ENCODE data around the gene PTPRT. TPM values are rescaled to one million over a fixed set of nuclear protein-coding genes. Genes with fewer than 3 reads are reported as not detected.

Gene PTPRT
- total RNA-seq, 1 experiment from 2014 or later = 0.13 TPM

DNA sequence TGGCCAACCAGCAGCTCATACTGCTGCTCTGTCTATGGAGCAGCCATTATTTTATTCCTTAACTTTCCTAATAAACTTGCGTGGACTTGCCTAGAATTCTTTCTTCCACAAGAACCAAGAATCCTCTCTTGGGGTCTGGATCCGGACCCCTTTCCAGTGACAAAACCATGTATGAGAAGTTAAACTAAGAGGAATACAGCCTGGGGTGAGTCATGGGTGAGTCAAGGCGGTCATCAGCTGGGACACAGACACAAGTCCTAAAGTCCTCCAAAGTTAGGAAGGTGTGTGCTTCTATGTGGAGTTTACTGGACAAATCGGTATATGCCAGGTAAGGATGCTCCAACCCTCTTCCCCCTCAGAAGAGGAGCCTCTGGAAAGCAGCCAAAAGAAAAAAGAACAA, 881.5 kb downstream of the PTPRT start:
- H3K4me1 Mint-ChIP-seq = peaks cover 18 to 20% of the 10 kb centered on the region in 2 experiments
- Histone ChIP-seq H3K4me2 (ENCODE audit: insufficient read depth, insufficient read length, low read length) (no peak overlapping the region), H2AK5ac (ENCODE audit: insufficient read length, low read length) (no peak overlapping the region), H2BK15ac (ENCODE audit: low read depth, low read length) (no peak overlapping the region), H3K79me1 (ENCODE audit: insufficient read depth, low read depth, low read length, poor library complexity, severe bottlenecking) (no peaks in the 10 kb centered on the region), H4K20me1 (ENCODE audit: control insufficient read depth, insufficient read depth, insufficient read length) (no peaks in the 10 kb centered on the region), H3K79me2 (ENCODE audit: insufficient read depth, low read length) (no peaks in the 10 kb centered on the region), H3K9me3 (ENCODE audit: control insufficient read depth, low read depth, low read length) (no peaks in the 10 kb centered on the region), H2BK12ac (ENCODE audit: insufficient read length, low read depth, low read length) (no peak overlapping the region), H3K23me2 (ENCODE audit: insufficient read length, low read depth, low read length, poor library complexity, severe bottlenecking) (no peaks in the 10 kb centered on the region), H3K9ac (ENCODE audit: extremely low read depth, insufficient read length, low read length) (no peak overlapping the region), H4K91ac (ENCODE audit: insufficient read length, low read depth, low read length) (no peak overlapping the region), H3K4ac (ENCODE audit: low read depth, low read length) (no peak overlapping the region), H2BK20ac (ENCODE audit: low read depth, low read length, poor library complexity, severe bottlenecking) (no peak overlapping the region), H4K8ac (replicated peaks; ENCODE audit: insufficient read length, low read depth, low read length) (no peak overlapping the region), H3K14ac (ENCODE audit: insufficient read depth, low read length) (no peak overlapping the region), H3K27me3 (ENCODE audit: insufficient read depth, low read length) (no peaks in the 10 kb centered on the region), H4K5ac (ENCODE audit: insufficient read length, low read depth, low read length) (no peak overlapping the region), H2BK5ac (ENCODE audit: insufficient read length, low read length) (no peak overlapping the region), H3T11ph (ENCODE audit: low read length) (no peak overlapping the region), H2AFZ (ENCODE audit: low read length) (no peak overlapping the region), H3K23ac (ENCODE audit: insufficient read length, low read depth, low read length) (no peak overlapping the region), H3K27ac (ENCODE audit: insufficient read length, low read depth, low read length) (no peak overlapping the region), H2BK120ac (ENCODE audit: low read depth, low read length, poor library complexity, severe bottlenecking) (no peak overlapping the region), H3K18ac (ENCODE audit: insufficient read length, low read depth, low read length) (no peak overlapping the region), H3K56ac (ENCODE audit: insufficient read length, low read depth, low read length) (no peak overlapping the region), H3K4me1 (ENCODE audit: insufficient read depth, low read length) (no peaks in the 10 kb centered on the region)
- 0 out of 7 replicates have a peak, but pooled peaks cover 0 to 1% (median 0%) of the 10 kb centered on the region in 3 experiments for H3K36me3 Mint-ChIP-seq (ENCODE audit: insufficient read depth in 1 of 3, low read depth in 3 of 3)
- no peaks in the 10 kb centered on the region; a peak in 2 of 5 replicates for H3K9me3 Mint-ChIP-seq
- DNase-seq = no peak
- TF ChIP-seq, protein P1, sequence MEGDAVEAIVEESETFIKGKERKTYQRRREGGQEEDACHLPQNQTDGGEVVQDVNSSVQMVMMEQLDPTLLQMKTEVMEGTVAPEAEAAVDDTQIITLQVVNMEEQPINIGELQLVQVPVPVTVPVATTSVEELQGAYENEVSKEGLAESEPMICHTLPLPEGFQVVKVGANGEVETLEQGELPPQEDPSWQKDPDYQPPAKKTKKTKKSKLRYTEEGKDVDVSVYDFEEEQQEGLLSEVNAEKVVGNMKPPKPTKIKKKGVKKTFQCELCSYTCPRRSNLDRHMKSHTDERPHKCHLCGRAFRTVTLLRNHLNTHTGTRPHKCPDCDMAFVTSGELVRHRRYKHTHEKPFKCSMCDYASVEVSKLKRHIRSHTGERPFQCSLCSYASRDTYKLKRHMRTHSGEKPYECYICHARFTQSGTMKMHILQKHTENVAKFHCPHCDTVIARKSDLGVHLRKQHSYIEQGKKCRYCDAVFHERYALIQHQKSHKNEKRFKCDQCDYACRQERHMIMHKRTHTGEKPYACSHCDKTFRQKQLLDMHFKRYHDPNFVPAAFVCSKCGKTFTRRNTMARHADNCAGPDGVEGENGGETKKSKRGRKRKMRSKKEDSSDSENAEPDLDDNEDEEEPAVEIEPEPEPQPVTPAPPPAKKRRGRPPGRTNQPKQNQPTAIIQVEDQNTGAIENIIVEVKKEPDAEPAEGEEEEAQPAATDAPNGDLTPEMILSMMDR (conservative IDR thresholded peaks at IDR 0.05) = no peak
- H3K27ac Mint-ChIP-seq = no peak overlapping the region
- no CpG with 5 or more reads among the region's 4 CpGs for WGBS (ENCODE audit: extremely low coverage, insufficient read length, low lambda C conversion rate)
- no peak overlapping the region for H3K4me3 Mint-ChIP-seq
- H3K27me3 Mint-ChIP-seq (ENCODE audit: low read depth) = peaks cover 6% of the 10 kb centered on the region
